K562 (cell line): ENCODE data around the gene CGB3. TPM values are rescaled to one million over a fixed set of nuclear protein-coding genes. Genes with fewer than 3 reads are reported as not detected.
"Not testable (repeated sequence)": the region's sequence is repeated elsewhere in the genome, so short reads cannot be mapped to it uniquely, and the experiment has no call there.

Source experiments
- ATAC-seq: fragments of 200-7000 bp; cut with Tn5 transposase; 3 replicates; pipeline ENCODE4 v1.9.1; 2020; ENCODE audit warnings: moderate library complexity
- BruUV-seq: library from RNA; stranded (reverse); fragments of 400-500 nt; replicated peaks from 2 replicates; lab custom pipeline; 2021; lab: Mats Ljungman, UMichigan
- CTCF ChIA-PET: fragments of 300-600 bp; formaldehyde crosslinking; extraction: SDS; loops from one replicate; lab custom pipeline; 2021; ENCODE audit warnings: low intra/inter-chr PET ratio; lab: Yijun Ruan, JAX
- POLR2A ChIA-PET: fragments of 300-600, 350-650 bp; sonication (Branson Sonifier 250); formaldehyde crosslinking; extraction: SDS; loops from one replicate; lab custom pipeline; 2021; ENCODE audit warnings: antibody characterized with exemption, inconsistent platforms; lab: Yijun Ruan, JAX
- DNase-seq, 4 experiments: peaks; one replicate each; pipeline versions ENCODE4 v3.0.0 to v3.0.0-alpha.2; 2011 to 2018; ENCODE audit warnings: low spot score in 3 of 4, mixed read lengths in 3 of 4; ENCODE audit errors: extremely low read depth in 1 of 4
- FAIRE-seq: peaks from 2 replicates; lab custom pipeline; 2011; peaks lifted over from hg19 to GRCh38; lab: Jason Lieb, UNC
- H2AFZ ChIP-seq: 2 replicates; pipeline ENCODE4 v1.6.0; 2011; ENCODE audit warnings: low read depth, low read length, control low read depth, inconsistent platforms
- H3K27ac ChIP-seq: fragments of 200-600 bp; 3 replicates; pipeline ENCODE4 v1.8.0; 2011; ENCODE audit warnings: low read depth, mild to moderate bottlenecking, control low read depth, inconsistent platforms, low read length, moderate library complexity, mixed read lengths; ENCODE audit errors: extremely low read depth
- H3K27me3 ChIP-seq, 2 experiments: fragments of 300-600 bp in 1 of 2; 2 replicates in 1 of 2; 3 replicates in 1 of 2; pipeline versions ENCODE4 v1.6.0 to v1.8.0; 2011; ENCODE audit warnings: inconsistent platforms in 2 of 2, low read length in 2 of 2, mild to moderate bottlenecking in 1 of 2, mixed read lengths in 1 of 2, moderate library complexity in 1 of 2; ENCODE audit not compliant: control insufficient read depth in 2 of 2, insufficient read depth in 2 of 2
- H3K36me3 ChIP-seq: fragments of 300-600 bp; 3 replicates; pipeline ENCODE4 v1.8.0; 2011; ENCODE audit warnings: mild to moderate bottlenecking, low read length, inconsistent platforms; ENCODE audit not compliant: control insufficient read depth, insufficient read depth
- H3K4me1 ChIP-seq, 2 experiments: fragments of 200-600 bp in 1 of 2; replicated peaks in 1 of 2; 2 replicates in 1 of 2; 3 replicates in 1 of 2; pipeline versions ENCODE4 v1.5.1 to v1.8.0; 2011; ENCODE audit warnings: inconsistent platforms in 2 of 2, low read length in 2 of 2, mild to moderate bottlenecking in 1 of 2, mixed read lengths in 1 of 2, moderate library complexity in 1 of 2; ENCODE audit not compliant: control insufficient read depth in 2 of 2, insufficient read depth in 2 of 2
- H3K4me2 ChIP-seq: 2 replicates; pipeline ENCODE4 v1.6.1; 2011; ENCODE audit warnings: low read length, control low read depth, inconsistent platforms, mixed read lengths; ENCODE audit not compliant: insufficient read depth
- H3K4me3 ChIP-seq: fragments of 200-600 bp; sonication (generic), shearing (Covaris generic); 2 replicates; pipeline ENCODE4 v1.5.1; 2016; ENCODE audit warnings: control low read depth, inconsistent platforms
- H3K79me2 ChIP-seq: fragments of 200-600 bp; 3 replicates; pipeline ENCODE4 v1.8.0; 2011; ENCODE audit warnings: low read length, inconsistent platforms; ENCODE audit not compliant: control insufficient read depth, insufficient read depth
- H3K9ac ChIP-seq, 2 experiments: 2 replicates each; pipeline versions ENCODE4 v1.6.0 to v1.6.1; 2011; ENCODE audit warnings: low read depth in 2 of 2, low read length in 2 of 2, control low read depth in 1 of 2, inconsistent platforms in 1 of 2, mild to moderate bottlenecking in 1 of 2, mixed read lengths in 1 of 2; ENCODE audit not compliant: insufficient read depth in 1 of 2
- H3K9me1 ChIP-seq: one replicate; pipeline ENCODE4 v1.6.0; 2011; ENCODE audit warnings: inconsistent platforms, mild to moderate bottlenecking, low read length, moderate library complexity; ENCODE audit not compliant: control insufficient read depth, insufficient read depth
- H3K9me3 ChIP-seq: replicated peaks from 2 replicates; pipeline ENCODE4 v1.5.1; 2011; ENCODE audit warnings: low read depth, low read length, inconsistent platforms; ENCODE audit not compliant: control insufficient read depth, insufficient read depth
- H4K20me1 ChIP-seq: replicated peaks from 2 replicates; pipeline ENCODE4 v1.6.1; 2011; ENCODE audit warnings: low read length, inconsistent platforms, mixed read lengths; ENCODE audit not compliant: control insufficient read depth, insufficient read depth
- CC2D1A ChIP-seq: fragments of 450-650 bp; IDR thresholded peaks from 2 replicates; pipeline ENCODE4 v1.6.1; 2017; ENCODE audit warnings: mild to moderate bottlenecking
- CREB1 ChIP-seq, 2 experiments: sonication (generic) in 1 of 2; formaldehyde crosslinking in 1 of 2; IDR thresholded peaks; 2 replicates each; pipeline versions ENCODE4 v1.6.1 to v1.8.0; 2012 to 2022; ENCODE audit warnings: inconsistent platforms in 1 of 2, mild to moderate bottlenecking in 1 of 2, missing genetic modification reagents in 1 of 2, moderate library complexity in 1 of 2
- FOS ChIP-seq: IDR thresholded peaks from 3 replicates; pipeline ENCODE4 v1.6.1; 2011; ENCODE audit not compliant: insufficient read length; ENCODE audit errors: extremely low read depth
- HDAC2 ChIP-seq: fragments of 450-650 bp; IDR thresholded peaks from 2 replicates; pipeline ENCODE4 v1.6.1; 2016; ENCODE audit warnings: mild to moderate bottlenecking
- MBD2 ChIP-seq: sonication (generic); IDR thresholded peaks from 2 replicates; pipeline ENCODE4 v1.6.1; 2016; ENCODE audit warnings: low read depth, borderline replicate concordance
- POLR3A ChIP-seq: IDR thresholded peaks from 2 replicates; pipeline ENCODE4 v1.6.1; 2011; ENCODE audit warnings: borderline replicate concordance, mild to moderate bottlenecking, moderate library complexity; ENCODE audit not compliant: insufficient read length, insufficient read depth; ENCODE audit errors: extremely low read depth
- RAD21 ChIP-seq, 2 experiments: fragments of 250-450 bp in 1 of 2; fragments of 450-650 bp in 1 of 2; sonication (Bioruptor Pico) in 1 of 2; formaldehyde crosslinking in 1 of 2; IDR thresholded peaks in 1 of 2; conservative IDR thresholded peaks in 1 of 2; 2 replicates each; pipeline versions ENCODE4 v1.4.0 to v1.8.0; 2020 to 2022; ENCODE audit warnings: mild to moderate bottlenecking in 2 of 2, moderate library complexity in 1 of 2
- SP1 ChIP-seq: sonication (generic); formaldehyde crosslinking; IDR thresholded peaks from 2 replicates; pipeline ENCODE4 v1.8.1; 2022; ENCODE audit warnings: mild to moderate bottlenecking, missing genetic modification reagents
- XRCC5 ChIP-seq: fragments of 200-400 bp; formaldehyde crosslinking; IDR thresholded peaks from 2 replicates; pipeline ENCODE4 v1.6.1; 2017; ENCODE audit warnings: low read depth, mild to moderate bottlenecking, low read length
- WGBS: fragments of 100-300 bp; shearing (Covaris generic); methylation state at CpG from one replicate; pipeline ENCODE4 v1.1.6; 2016; ENCODE audit warnings: low coverage, mixed read lengths; ENCODE audit not compliant: insufficient coverage; ENCODE audit errors: missing lambda C conversion rate; 5-methylcytosine and 5-hydroxymethylcytosine counted together
- in situ Hi-C: fragments of 300-500 bp; cut with MboI; formaldehyde crosslinking; loops from 4 replicates; pipeline ENCODE4 v1.15.0; 2018; ENCODE audit warnings: inconsistent platforms, mixed read lengths
- intact Hi-C: fragments of 100-400 bp; cut with micrococcal nuclease; formaldehyde crosslinking; loops from 2 replicates; pipeline ENCODE4 v1.14.2; 2022
- polyA plus RNA-seq, 8 experiments: library from polyadenylated mRNA; depleted of rRNA in 4 of 8; stranded (reverse) in 5 of 8; unstranded in 3 of 8; fragments of >200 nt; fragmentation: Nextera tagmentation in 2 of 8; fragmentation: Illumina TruSeq in 1 of 8; extraction: Ambion mirVana in 2 of 8; extraction: Trizol in 1 of 8; gene quantifications; 2 replicates each; pipeline versions ENCODE4 v1.2.1 to v1.2.3, GENCODE V29; 2011 to 2014; ENCODE audit warnings: inconsistent platforms in 1 of 8, missing spikeins in 1 of 8
- total RNA-seq, 7 experiments: library from RNA; depleted of rRNA in 6 of 7; stranded (reverse); fragments of >200 nt in 6 of 7; fragmentation: Illumina TruSeq in 2 of 7; extraction: Trizol in 2 of 7; gene quantifications; 2 replicates each; pipeline versions ENCODE4 v1.2.1 to v1.2.3, GENCODE V29; 2011 to 2021; ENCODE audit warnings: low replicate concordance in 1 of 7
- TF ChIP-seq, protein P1 (sequence below): IDR thresholded peaks from 3 replicates; pipeline ENCODE4 v1.6.1; 2011; ENCODE audit warnings: borderline replicate concordance, mild to moderate bottlenecking, moderate library complexity; ENCODE audit not compliant: insufficient read length; ENCODE audit errors: extremely low read depth
- TF ChIP-seq, protein P2 (sequence below), 3 experiments: IDR thresholded peaks in 2 of 3; conservative IDR thresholded peaks in 1 of 3; 2 replicates each; pipeline ENCODE4 v1.5.1; 2011 to 2012; ENCODE audit warnings: low read length in 3 of 3, mild to moderate bottlenecking in 3 of 3, control low read depth in 2 of 3, improper control_type of control experiment in 1 of 3, inconsistent platforms in 1 of 3, low read depth in 1 of 3, mixed read lengths in 1 of 3, moderate library complexity in 1 of 3; ENCODE audit not compliant: insufficient read depth in 2 of 3
- TF ChIP-seq, protein P3 (sequence below), 2 experiments: fragments of 450-650 bp in 1 of 2; sonication (generic) in 1 of 2; formaldehyde crosslinking in 1 of 2; IDR thresholded peaks in 1 of 2; conservative IDR thresholded peaks in 1 of 2; 2 replicates each; pipeline versions ENCODE4 v1.6.1 to v1.8.1; 2016 to 2023; ENCODE audit warnings: mild to moderate bottlenecking in 2 of 2, moderate library complexity in 2 of 2, inconsistent platforms in 1 of 2, missing genetic modification reagents in 1 of 2
- TF ChIP-seq, protein P4 (sequence below): fragments of 250-450 bp; sonication (Bioruptor Pico); IDR thresholded peaks from 2 replicates; pipeline ENCODE4 v1.4.0; 2020

Gene CGB3
- total and polyA plus RNA-seq, 9 of the 15 experiments (the other 6 are each of a cell fraction or from before 2014, with no cell fraction given), result not detected

DNA sequence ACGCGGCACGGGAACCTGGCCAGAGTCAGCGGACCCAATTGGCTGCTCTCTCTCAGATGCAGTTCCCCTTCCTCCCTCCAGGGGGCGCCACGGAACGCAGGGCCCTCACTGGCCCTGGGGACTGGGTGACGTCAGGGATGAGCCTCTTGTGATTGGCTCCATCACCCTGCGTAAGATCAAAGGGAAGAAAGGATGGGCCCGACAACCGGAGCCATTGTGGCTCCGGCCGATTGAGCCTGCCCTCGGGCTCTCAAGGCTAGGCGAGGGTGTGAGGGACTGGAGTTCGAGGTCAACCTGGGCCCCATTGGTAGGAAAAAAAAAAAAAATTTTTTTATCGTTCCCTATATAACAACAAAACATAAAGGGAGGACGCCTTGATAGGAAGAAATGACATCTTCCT lies 12.7 kb upstream of the CGB3 start, which contains the start of gene CGB1:
Gene CGB1 (minus strand): TSS at position 81 of the 400 bp plus-strand sequence. CDS start 184 bp downstream, outside the sequence.
- H3K4me2 ChIP-seq, H3K4me1 ChIP-seq, H4K20me1 ChIP-seq, BruUV-seq, CTCF ChIA-PET, in situ Hi-C loops, H3K36me3 ChIP-seq, POLR2A ChIA-PET, H3K27me3 ChIP-seq, H2AFZ ChIP-seq, H3K79me2 ChIP-seq, H3K9me1 ChIP-seq, H3K27ac ChIP-seq, H3K4me3 ChIP-seq, intact Hi-C loops, H3K9me3 ChIP-seq, H3K9ac ChIP-seq: not testable (repeated sequence)
- peak; percentile 96 for FAIRE-seq
- ATAC-seq, result peak; percentile 93
- DNase-seq, result peak; percentile 78 to 89 (median 83)
- 0% methylated on average over 13 of the region's 18 CpGs for WGBS
- TF ChIP-seq CC2D1A (peak; percentile 30; the same call in 1 of the 2 replicates), SP1 (CRISPR knock-in tag) (0 out of 2 replicates have a peak, but pooled peaks have one; percentile 43), CREB1 (IDR thresholded peaks at IDR 0.05) (peak; percentile 84), CREB1 (CRISPR knock-in tag; IDR thresholded peaks at IDR 0.05) (peak; percentile 89), XRCC5 (peak; percentile 78; the same call in 1 of the 2 replicates), HDAC2 (peak; percentile 89), RAD21 (CRISPR knock-in tag; conservative IDR thresholded peaks at IDR 0.05 in 1 of 2, IDR thresholded peaks at IDR 0.05 in 1 of 2) (peak in 1 of 2 experiments; percentile 42; a peak in 2 of 4 replicates), POLR3A (peak; percentile 76), FOS (peak; percentile 43), MBD2 (peak; percentile 53; the same call in 1 of the 2 replicates)
- TF ChIP-seq, protein P1, sequence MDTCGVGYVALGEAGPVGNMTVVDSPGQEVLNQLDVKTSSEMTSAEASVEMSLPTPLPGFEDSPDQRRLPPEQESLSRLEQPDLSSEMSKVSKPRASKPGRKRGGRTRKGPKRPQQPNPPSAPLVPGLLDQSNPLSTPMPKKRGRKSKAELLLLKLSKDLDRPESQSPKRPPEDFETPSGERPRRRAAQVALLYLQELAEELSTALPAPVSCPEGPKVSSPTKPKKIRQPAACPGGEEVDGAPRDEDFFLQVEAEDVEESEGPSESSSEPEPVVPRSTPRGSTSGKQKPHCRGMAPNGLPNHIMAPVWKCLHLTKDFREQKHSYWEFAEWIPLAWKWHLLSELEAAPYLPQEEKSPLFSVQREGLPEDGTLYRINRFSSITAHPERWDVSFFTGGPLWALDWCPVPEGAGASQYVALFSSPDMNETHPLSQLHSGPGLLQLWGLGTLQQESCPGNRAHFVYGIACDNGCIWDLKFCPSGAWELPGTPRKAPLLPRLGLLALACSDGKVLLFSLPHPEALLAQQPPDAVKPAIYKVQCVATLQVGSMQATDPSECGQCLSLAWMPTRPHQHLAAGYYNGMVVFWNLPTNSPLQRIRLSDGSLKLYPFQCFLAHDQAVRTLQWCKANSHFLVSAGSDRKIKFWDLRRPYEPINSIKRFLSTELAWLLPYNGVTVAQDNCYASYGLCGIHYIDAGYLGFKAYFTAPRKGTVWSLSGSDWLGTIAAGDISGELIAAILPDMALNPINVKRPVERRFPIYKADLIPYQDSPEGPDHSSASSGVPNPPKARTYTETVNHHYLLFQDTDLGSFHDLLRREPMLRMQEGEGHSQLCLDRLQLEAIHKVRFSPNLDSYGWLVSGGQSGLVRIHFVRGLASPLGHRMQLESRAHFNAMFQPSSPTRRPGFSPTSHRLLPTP, result peak; percentile 17
- TF ChIP-seq, protein P2, sequence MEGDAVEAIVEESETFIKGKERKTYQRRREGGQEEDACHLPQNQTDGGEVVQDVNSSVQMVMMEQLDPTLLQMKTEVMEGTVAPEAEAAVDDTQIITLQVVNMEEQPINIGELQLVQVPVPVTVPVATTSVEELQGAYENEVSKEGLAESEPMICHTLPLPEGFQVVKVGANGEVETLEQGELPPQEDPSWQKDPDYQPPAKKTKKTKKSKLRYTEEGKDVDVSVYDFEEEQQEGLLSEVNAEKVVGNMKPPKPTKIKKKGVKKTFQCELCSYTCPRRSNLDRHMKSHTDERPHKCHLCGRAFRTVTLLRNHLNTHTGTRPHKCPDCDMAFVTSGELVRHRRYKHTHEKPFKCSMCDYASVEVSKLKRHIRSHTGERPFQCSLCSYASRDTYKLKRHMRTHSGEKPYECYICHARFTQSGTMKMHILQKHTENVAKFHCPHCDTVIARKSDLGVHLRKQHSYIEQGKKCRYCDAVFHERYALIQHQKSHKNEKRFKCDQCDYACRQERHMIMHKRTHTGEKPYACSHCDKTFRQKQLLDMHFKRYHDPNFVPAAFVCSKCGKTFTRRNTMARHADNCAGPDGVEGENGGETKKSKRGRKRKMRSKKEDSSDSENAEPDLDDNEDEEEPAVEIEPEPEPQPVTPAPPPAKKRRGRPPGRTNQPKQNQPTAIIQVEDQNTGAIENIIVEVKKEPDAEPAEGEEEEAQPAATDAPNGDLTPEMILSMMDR (IDR thresholded peaks at IDR 0.05 in 2 of 3, conservative IDR thresholded peaks at IDR 0.05 in 1 of 3; ENCODE audit: insufficient read depth in 2 of 3, low read depth in 1 of 3, low read length in 3 of 3), result peak; percentile 72 to 93 (median 89)
- TF ChIP-seq, protein P3, sequence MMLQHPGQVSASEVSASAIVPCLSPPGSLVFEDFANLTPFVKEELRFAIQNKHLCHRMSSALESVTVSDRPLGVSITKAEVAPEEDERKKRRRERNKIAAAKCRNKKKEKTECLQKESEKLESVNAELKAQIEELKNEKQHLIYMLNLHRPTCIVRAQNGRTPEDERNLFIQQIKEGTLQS (IDR thresholded peaks at IDR 0.05), result peak; percentile 85
- TF ChIP-seq, protein P3 (CRISPR knock-in tag; conservative IDR thresholded peaks at IDR 0.05), result not testable (repeated sequence)
- TF ChIP-seq, protein P4, sequence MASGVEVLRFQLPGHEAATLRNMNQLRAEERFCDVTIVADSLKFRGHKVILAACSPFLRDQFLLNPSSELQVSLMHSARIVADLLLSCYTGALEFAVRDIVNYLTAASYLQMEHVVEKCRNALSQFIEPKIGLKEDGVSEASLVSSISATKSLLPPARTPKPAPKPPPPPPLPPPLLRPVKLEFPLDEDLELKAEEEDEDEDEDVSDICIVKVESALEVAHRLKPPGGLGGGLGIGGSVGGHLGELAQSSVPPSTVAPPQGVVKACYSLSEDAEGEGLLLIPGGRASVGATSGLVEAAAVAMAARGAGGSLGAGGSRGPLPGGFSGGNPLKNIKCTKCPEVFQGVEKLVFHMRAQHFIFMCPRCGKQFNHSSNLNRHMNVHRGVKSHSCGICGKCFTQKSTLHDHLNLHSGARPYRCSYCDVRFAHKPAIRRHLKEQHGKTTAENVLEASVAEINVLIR (CRISPR knock-in tag), result peak; percentile 68
